ENCODE data around the gene AZU1.

Gene AZU1, protein sequence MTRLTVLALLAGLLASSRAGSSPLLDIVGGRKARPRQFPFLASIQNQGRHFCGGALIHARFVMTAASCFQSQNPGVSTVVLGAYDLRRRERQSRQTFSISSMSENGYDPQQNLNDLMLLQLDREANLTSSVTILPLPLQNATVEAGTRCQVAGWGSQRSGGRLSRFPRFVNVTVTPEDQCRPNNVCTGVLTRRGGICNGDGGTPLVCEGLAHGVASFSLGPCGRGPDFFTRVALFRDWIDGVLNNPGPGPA

DNA sequence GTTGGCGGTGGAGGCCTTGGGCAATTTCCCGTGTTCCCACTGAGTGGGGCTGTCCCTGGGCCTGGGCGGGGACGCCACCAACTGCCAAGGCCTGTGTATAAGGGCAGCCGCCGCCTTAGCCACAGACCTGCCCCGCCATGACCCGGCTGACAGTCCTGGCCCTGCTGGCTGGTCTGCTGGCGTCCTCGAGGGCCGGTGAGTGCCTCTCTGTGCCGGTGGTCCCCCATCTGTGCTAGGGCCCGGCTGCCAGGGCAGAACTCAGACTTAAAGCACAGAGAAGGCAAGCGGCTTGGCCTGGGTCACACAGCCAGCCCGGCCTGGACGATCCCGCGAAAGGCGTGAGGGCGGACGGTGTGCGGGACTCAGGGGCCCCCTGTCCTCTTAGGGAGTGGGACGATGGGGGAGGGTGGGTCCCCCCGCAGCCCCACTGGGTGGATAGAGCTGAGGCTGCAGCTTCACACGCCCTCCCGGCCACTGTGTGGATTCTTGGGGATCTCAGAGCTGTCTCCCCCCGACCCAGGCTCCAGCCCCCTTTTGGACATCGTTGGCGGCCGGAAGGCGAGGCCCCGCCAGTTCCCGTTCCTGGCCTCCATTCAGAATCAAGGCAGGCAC is at the start of gene AZU1:
AZU1 (plus strand) TSS at position 128 of the 612 bp plus-strand sequence; CDS start at position 138, 10 bp downstream.
- peak; percentile 91 for DNase-seq

DNA sequence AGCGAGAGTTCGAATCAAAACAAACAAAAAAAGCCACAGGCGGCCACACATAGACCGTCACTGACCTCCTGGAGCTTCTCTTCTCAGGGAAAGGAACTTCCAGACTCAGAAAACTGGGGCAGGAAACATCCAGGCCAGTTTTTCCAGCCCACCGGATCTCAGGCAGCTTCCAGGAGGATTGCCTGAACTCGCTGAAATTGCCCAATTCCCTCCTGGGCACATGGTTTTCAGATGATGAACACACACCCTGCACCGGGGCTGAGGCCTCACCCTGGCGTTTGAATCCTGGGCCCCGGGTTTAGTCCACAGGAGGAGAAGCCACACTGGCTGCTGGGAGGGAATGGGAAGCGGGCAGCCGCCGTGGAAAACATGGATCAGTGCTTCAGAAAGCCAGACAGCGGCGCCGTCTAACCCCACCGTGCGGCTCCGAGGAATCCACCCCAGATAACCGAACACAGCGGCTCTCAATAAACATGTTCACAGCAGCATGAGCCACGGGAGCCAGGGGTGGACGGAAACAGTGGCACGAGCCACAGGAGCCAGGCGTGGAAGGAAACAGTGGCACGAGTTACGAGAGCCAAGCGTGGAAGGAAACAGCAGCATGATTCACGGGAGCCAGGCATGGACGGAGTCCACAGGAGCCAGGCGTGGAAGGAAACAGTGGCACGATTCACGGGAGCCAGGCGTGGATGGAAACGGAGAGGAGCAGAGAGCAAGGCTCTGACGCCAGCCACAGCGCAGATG is 48.6 kb upstream of the AZU1 start:
- DNase-seq: peak; percentile 46

DNA sequence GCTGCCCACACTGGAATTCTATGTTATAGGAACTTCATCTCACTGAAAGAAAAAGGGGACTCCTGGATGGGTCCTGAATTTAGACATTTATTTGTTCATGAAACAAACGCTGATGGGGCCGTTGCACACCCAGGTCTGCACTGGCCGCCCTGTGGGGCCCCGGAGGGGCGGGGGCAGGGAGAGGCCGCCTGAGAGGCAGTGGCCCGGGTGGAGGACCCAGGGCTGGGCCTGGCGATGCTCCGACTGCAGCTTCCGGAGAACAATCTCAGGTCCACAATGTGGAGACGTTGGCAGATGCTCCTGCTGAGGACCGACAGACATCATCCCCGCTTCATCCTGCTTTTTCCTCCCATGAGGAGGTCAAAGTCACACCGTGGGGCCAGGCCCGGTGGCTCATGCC is 46.7 kb upstream of the AZU1 start:
- no peak for DNase-seq

DNA sequence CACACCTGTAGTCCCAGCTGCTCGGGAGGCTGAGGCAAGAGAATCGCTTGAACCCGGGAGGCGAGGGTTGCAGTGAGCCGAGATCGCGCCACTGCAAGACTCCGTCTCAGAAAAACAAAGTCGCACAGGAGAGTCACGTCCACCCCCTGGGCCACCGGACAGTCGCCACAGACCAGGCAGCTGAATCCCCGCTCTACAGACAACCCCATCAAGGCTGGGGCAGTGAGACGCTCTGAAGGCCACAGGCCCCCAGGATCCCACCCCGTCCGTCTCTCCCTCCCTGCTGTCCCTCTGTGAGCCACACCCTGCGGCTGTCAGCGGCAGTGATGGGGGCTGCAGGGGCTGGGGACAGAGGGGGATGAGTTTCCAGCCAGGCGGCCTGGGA is 45.8 kb upstream of the AZU1 start:
- no peak for DNase-seq

DNA sequence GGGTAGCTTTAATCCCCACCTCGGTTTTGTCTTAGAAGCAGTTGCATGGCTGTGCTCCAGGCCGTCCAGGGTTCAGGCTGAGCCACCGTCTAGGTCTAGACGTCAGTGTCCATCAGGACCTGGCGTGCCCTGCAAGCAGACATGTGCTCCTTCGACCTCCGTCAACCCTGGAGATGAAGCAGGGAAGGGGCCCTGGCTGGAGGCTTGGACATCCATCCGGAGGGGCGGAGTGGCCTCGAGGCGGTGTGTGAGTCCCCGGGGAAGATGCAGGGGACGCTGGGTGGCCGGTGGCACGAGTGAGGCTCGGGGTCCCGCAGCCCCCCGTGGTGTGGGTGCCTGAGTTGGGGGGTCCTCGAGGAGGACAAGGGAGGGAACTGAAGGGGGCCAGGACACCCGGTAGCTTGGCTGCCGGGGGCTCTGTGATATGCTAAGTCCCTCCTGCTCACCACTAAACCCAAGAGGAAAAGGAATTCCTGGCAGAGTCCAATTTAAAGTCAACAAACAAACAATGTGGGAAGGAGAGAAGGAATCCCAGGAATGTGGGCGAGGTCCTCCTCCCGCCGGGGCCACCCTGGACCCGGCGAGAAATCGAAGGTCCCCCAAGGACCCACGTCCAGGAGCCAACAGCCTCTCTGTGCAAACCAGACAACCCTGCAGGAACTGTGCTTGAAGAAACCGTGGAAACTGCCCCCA is 45.3 kb upstream of the AZU1 start:
- DNase-seq: no peak

DNA sequence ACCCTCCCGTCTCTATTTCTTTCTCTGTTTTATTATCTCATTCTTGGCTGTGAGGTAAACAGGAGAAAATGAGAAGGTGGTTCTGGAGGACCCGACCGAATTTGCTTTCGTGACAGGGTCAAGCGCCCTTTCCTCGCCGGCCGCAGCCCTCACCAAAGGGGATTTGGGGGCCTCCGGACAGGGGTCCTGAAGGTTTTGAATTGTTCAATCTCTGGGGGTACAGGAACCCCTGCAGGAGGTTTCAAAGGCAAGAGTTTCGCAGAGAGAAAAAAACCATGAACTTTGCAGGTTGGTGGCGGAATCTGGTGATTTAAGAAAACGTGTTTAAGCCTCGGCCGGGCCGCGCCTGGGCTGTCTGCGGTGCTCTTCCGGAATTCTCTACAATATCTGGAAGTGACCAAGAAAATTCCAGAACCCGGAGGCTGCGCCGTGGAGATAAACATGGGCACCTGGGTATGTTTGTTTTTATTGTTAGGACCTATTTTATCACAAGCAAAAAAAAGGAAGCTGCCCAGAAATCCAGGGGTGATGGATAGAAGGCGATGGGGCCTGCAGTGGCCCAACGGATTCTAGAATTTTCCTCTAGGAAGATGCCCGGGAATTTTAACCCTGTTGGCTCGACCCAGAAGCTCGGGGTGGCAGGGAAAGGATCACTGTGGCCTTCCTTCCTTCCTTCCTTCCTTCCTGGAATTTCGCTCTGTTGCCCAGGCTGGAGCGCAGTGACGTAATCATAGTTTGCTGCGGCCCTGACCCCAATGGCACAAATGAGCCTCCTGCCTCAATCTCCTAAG is 44.6 kb upstream of the AZU1 start:
- DNase-seq: no peak

DNA sequence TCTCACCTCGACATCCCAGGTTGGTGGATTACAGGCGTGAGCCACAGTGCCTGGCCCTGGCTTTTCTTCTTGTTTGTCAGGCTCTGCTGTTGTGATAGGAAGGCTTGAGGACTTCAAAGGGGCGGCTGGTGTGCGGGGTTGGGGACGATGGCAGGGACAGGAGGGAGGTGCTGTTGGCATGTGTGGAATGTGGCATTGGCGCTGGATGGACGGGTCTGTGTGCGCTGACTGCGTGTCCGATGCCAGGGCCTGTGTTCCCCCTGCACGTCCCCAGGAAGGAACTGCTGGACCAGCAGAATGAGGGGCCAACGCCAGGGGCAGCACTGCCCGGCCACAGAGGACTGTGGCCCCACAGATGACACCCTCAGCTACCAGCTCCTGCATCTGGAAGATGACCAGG is 43.1 kb upstream of the AZU1 start:
- DNase-seq: no peak

DNA sequence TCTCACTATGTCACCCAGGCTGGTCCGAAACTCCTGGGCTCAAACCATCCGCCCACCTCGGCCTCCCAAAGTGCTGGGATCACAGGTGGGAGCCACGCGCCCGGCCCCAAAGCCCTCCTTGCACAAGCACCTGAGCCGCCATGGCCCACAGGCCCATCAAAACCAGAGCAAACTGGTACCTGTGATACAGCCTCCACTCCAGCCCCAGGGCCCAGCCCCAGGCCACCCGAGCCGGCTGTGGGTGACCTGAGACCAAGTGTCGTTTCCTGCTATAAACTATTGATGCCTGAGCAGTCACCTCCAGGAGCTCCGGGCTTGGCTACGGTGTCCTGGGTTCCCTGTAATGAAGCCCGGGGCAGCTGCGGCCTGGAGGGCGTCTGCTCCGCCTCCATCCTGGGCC is 40.1 kb upstream of the AZU1 start:
- no peak for DNase-seq

DNA sequence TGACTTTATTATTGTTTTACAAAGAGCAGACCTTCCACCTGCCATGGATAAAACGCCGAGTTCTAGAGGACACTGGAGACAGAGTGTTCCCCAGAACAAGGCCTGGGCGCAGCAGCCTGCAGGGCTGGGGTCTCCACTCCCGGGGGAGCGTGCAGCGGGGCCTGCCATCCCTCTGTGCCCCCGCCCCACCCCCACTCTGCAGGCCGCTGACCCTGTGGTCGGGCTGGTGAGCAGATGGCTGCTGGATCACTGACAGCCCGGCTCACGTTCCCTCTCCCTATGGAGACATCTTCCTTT is 39.0 kb upstream of the AZU1 start:
- DNase-seq: no peak

DNA sequence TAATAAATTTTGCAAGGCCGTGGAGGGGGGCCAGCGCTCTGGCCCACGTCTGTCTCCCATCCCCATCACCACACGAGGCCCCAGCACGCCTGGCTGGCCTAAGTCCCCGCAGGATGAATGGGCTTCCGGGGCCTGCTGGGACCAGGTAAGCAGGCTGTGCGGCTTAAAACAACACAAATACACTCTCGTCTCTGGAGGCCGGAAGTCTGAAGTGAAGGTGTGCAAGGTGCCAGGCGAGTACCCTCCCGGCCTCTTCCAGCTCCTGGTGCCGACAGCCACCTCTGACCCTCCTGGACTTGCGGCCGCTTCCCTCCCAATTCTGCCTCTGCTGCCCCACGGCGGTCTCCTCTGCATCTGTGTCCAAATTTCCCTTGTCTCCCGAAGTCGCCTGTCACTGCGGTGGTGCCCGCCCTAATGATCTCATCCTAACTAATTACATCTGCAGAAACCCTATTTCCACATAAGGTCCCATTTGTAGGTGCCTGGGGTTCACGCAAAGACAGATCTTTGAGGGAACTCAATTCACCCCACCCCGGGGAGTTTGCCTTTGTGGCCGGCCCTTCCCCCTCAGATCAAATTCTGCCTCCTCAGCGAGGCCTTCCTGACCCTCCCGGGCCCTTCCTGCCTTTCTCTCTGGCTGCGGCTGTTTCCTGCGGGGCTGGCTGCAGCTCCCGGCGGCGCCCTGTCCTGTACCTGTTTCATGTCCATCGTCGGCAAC is 38.5 kb upstream of the AZU1 start:
- DNase-seq: no peak

DNA sequence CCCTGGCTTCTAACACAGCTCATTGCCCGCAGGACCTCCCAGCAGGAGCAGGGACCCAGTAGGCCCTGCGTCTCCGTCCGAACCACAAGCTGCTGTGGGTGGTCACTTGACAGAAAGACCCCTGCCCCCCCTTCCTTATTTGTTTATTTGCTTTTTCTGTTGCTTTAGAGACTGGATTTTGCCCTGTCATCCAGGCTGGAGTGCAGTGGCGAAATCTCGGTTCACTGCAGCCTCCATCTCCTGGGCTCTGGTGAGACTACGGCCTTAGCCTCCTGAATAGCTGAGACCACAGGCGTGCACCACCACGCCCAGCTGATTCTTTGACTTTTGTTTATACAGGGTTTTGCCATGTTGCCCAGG is 38.0 kb upstream of the AZU1 start:
- DNase-seq: no peak

DNA sequence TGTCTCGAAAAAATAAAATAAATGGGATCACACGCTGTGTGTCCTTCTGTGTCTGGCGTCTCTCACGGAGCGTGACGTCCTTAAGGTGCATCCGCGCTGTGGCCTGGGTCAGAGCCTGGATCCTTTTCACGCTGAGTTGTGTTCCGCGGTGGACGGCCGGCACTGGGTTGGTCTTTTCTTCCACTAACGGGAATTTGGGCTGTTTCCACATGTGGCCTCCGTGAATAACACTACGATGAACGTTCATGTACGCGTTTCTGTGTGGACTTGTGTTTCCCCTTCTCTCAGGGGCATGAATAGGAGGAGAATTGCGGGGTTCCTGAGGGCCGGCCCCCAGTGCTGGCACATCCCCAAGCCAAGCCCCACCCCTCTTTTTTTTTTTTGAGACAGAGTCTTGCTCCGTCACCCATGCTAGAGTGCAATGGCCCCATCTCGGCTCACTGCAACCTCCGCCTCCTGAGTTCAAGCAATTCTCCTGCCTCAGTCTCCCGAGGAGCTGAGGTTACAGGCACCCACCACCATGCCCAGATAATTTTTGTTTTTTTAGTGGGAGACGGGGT is 36.5 kb upstream of the AZU1 start:
- DNase-seq: no peak

DNA sequence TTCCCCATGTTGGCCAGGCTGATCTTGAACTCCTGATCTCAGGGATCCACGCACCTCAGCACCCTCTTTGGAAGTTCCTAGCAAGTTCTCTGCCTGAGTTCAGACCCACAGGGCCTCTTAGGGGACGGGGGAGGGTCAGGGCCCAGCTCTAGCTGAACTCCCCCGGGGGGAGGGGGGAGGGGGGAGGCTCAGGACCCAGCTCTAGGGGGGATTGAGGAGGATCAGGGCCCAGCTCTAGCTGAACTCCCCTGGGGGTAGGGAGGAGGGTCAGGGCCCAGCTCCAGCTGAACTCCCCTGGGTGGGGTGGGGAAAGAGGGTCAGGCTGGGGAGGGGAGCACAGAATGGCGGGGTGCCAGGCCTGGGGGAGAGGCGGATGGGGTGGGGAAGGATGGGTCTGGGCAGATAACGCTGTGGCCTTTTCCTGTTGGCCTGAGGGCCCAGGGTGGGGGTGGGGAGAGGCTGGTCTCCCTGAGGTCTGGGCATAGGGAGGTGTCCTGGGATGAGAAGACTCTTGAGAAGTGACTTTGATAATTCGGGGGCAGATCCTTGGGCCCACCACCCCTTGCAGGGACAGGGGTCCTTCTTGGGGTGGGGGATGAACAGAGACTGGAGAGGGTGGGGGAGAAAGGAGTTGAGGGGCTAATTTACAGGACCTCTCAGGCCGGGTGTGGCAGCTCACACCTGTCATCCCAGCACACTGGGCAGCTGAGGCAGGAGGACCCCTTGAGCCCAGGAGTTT is 35.9 kb upstream of the AZU1 start:
- no peak for DNase-seq

DNA sequence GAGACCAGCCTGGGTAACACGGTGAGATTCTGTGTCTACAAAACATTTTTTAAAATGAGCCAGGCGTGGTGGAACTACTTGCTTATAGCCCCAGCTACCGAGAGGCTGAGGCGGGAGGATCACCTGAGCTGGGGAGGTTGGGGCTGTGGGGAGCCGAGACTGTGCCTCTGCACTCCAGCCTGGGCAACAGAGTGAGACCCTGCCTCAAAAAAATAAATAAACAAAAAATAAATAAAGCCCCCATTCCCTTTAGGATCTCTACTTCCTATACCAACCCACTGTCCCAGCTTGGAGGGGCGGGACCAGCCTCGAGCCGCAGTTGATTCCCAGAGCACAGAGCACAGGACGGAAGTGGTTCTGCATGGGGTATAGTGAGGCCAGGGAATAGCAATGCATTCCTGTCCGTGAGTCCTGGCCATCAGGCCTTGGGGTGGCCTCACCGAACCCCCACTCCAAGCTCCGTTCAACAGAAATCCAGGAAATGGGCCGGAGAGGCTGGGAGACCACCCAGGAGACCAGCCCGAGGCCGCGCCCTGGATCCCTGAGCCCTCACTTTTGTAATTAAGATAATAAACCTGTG is 35.2 kb upstream of the AZU1 start:
- DNase-seq: no peak

DNA sequence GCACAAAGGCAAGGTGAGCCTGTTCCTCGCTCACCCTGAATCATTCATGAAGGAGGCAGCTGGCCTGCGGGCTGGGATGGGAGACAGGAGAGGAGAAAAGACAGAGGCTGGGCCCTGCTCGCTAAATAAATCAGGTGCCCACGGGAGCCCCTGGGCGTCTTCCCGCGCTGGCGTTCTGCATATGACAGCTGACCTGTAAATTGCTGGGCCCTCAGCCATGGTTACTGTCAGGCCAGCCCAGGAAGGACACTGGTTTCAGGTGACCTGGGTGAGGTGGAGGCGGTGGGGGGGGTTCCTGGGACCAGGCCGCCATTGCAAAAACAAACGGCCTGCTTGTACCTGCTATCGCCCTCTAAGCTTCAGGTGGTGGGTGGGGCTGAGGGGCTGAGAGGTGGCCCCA is 33.8 kb upstream of the AZU1 start:
- DNase-seq: no peak

DNA sequence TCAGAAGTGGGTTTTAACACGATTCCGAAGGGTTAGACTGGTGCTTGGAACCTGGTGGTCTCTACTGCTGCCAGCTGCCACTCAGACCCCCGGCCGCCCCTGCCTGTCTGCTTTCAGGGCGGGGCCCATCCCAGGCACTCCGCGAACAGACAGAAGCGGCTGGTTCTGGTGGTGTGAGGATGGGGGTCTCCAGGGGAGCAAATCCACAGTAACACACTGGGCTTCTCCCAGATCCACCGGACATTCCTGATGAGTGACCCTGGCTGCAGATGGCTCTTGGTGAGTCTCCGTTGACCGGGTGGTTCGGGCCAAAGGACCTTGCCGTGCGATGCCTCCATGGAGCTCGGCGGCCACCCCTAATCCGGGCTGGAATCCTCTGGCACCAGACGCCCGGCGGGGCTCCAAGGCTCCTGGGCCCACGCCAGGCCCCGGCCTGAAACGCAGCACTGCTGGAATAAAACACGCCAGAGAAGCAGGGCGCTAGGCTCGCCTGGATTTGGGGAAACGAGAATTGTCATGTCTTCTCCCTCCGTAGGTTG is 32.5 kb upstream of the AZU1 start:
- DNase-seq: no peak

DNA sequence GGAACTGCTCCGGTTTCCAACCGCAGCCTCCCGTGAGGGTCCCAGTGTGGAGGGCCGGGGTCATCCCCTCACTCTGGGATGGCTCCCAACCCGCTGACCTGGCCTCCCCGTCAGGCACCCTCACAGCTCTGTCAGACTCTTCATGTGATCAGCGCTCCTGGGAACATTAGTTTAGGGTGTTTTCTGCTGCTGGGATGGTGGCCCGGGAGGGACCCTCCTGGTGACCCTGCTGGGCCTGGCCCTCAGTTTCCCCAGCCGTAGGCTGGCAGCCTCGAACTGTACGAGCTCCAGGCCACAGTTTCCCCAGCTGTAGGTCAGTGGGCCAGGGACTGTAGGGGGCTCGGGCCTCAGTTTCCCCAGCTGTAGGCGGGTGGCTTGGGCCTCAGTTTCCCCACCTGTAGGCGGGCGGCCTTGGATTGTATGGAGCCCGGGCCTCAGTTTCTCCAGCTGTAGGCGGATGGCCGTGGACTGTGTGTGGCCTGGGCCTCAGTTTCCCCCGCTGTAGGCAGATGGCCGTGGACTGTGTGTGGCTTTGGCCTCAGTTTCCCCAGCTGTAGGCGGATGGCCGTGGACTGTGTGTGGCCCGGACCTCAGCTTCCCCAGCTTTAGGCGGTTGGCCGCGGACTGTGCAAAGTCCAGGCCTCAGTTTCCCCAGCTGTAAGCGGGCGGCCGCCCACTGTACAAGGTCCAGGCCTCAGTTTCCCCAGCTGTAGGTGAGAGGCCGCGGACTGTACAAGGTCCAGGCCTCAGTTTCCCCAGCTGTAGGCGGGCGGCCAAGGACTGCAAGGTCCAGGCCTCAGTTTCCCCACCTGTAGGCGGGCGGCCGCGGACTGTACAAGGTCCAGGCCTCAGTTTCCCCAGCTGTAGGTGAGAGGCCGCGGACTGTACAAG is 31.7 kb upstream of the AZU1 start:
- DNase-seq: no peak

DNA sequence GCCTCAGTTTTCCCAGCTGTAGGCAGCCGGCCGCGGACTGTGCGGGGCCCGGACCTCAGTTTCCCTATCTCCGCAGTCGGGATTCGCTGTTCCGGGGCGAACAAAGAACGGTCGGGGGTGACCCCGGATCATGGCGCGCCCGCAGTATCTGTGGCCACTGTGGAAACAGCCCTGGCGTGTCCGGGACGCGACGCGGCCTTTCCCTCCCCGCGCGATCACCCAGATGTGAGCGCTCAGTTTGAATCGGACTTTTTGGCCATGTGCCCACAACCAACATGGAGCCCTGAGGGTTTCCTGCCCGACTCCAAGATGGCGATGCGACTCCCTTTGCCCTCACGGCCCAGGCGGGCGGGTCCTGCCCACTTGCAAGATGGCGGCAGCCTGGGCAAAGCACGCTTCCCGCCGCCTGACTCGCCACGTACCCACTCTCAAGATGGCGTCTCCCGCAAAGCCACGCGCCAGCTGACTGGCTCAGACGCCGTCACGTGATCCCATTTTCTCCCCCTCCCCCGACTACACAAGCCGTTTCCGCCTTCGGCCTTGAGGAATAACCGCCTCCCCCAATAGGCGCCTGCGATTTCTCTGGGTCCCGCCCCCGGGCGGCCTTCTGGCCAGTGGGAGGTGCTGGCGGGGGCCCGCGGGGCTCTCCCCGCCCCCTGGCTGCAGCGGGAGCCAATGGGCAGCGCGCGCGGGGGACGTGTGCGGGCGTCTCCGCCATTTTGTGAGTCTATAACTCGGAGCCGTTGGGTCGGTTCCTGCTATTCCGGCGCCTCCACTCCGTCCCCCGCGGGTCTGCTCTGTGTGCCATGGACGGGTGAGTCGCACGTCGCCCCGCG is 30.7 kb upstream of the AZU1 start, which contains the start of gene PTBP1:
PTBP1 (plus strand) TSS at position 761 of the 836 bp plus-strand sequence; CDS start at position 807, 46 bp downstream.
- peak; percentile 100 for DNase-seq
